MM.1S (cell line): ENCODE measurements around the gene TNFRSF13B.

ENCODE experiments used
- DNase-seq: peaks from one replicate; pipeline ENCODE4 v3.0.0-alpha.2; 2015
- H2AFZ ChIP-seq: fragments of 300-600 bp; sonication (generic); 2 replicates; pipeline ENCODE4 v1.6.0; 2016; ENCODE audit warnings: antibody characterized with exemption, low read length
- H3F3A ChIP-seq: fragments of 300-600 bp; sonication (generic); 2 replicates; pipeline ENCODE4 v1.6.1; 2016; ENCODE audit warnings: mild to moderate bottlenecking, antibody characterized with exemption, low read length, moderate library complexity, mixed read lengths; ENCODE audit not compliant: insufficient read depth
- H3K27ac ChIP-seq: fragments of 300-600 bp; sonication (generic); 2 replicates; pipeline ENCODE4 v1.5.1; 2016; ENCODE audit warnings: mild to moderate bottlenecking, low read length
- H3K27me3 ChIP-seq: fragments of 300-600 bp; sonication (generic); replicated peaks from 2 replicates; pipeline ENCODE4 v1.6.0; 2016; ENCODE audit warnings: low read length; ENCODE audit not compliant: insufficient read depth
- H3K36me3 ChIP-seq: fragments of 300-600 bp; sonication (generic); replicated peaks from 2 replicates; pipeline ENCODE4 v1.6.1; 2016; ENCODE audit warnings: mild to moderate bottlenecking, low read length, mixed read lengths; ENCODE audit not compliant: insufficient read depth
- H3K4me1 ChIP-seq: fragments of 300-600 bp; sonication (generic); 2 replicates; pipeline ENCODE4 v1.6.1; 2016; ENCODE audit warnings: low read length, mixed read lengths
- H3K4me2 ChIP-seq: fragments of 300-600 bp; sonication (generic); 2 replicates; pipeline ENCODE4 v1.6.0; 2016; ENCODE audit warnings: low read depth, low read length
- H3K4me3 ChIP-seq: fragments of 300-600 bp; sonication (generic); 2 replicates; pipeline ENCODE4 v1.5.1; 2016; ENCODE audit warnings: low read length, mixed read lengths
- H3K79me2 ChIP-seq: fragments of 300-600 bp; sonication (generic); 2 replicates; pipeline ENCODE4 v1.6.1; 2016; ENCODE audit warnings: mixed run types, low read length, mixed read lengths
- H3K9ac ChIP-seq: fragments of 300-600 bp; sonication (generic); 2 replicates; pipeline ENCODE4 v1.6.1; 2016; ENCODE audit warnings: low read length, mixed read lengths
- H3K9me2 ChIP-seq: fragments of 300-600 bp; sonication (generic); replicated peaks from 2 replicates; pipeline ENCODE4 v1.6.1; 2016; ENCODE audit warnings: mild to moderate bottlenecking, low read length, mixed read lengths; ENCODE audit not compliant: insufficient read depth
- H3K9me3 ChIP-seq: fragments of 300-600 bp; sonication (generic); replicated peaks from 2 replicates; pipeline ENCODE4 v1.6.1; 2016; ENCODE audit warnings: mild to moderate bottlenecking, low read length, mixed read lengths; ENCODE audit not compliant: insufficient read depth
- H4K20me1 ChIP-seq: fragments of 300-600 bp; sonication (generic); 2 replicates; pipeline ENCODE4 v1.6.1; 2016; ENCODE audit warnings: mild to moderate bottlenecking, low read length, moderate library complexity, mixed read lengths; ENCODE audit not compliant: insufficient read depth
- EZH2 ChIP-seq: fragments of 300-600 bp; sonication (generic); optimal IDR thresholded peaks from 2 replicates; pipeline ENCODE3; 2017; ENCODE audit warnings: low read depth, mild to moderate bottlenecking, antibody characterized with exemption, low read length, mixed read lengths
- EZH2phosphoT487 ChIP-seq: fragments of 300-600 bp; sonication (generic); IDR thresholded peaks from 2 replicates; pipeline ENCODE4 v1.6.1; 2018; ENCODE audit warnings: antibody characterized with exemption, low read length
- TF ChIP-seq, protein P1 (sequence below): fragments of 300-600 bp; sonication (generic); IDR thresholded peaks from 2 replicates; pipeline ENCODE4 v1.5.1; 2016; ENCODE audit warnings: antibody characterized with exemption, low read length, mixed read lengths

Gene TNFRSF13B

DNA sequence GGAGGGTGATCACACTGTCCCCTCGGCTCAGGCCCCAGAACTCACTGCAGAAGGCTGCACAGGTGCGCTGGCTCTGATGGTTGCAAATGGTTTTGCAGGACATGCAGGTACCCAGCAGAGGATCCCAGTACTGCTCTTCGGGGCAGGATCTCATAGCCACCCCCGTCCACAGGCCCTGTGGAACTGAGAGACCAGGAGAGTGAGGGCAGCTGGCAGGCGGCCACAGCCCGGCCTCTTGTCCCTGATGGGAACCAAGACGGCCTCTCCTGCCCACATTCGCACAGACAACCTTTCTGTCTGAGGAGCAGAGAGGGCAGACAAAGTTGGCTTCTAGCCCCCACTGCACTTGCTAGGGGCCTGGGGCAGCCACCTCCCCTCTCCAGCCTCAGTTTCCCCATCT lies 19.5 kb downstream of the TNFRSF13B start:
- no peak for DNase-seq
- Histone ChIP-seq H3K4me2 (no peak overlapping the region), H3F3A (peaks cover 53% of the 10 kb centered on the region), H3K36me3 (peaks cover 48% of the 10 kb centered on the region), H4K20me1 (peaks cover 20% of the 10 kb centered on the region), H2AFZ (no peak overlapping the region), H3K4me3 (no peak overlapping the region), H3K79me2 (peaks cover 94% of the 10 kb centered on the region), H3K9ac (no peak overlapping the region), H3K27ac (peak overlapping the region; percentile 12; the same call in 1 of the 2 replicates), H3K9me3 (no peaks in the 10 kb centered on the region), H3K27me3 (no peaks in the 10 kb centered on the region), H3K4me1 (peaks cover 82% of the 10 kb centered on the region), H3K9me2 (no peaks in the 10 kb centered on the region)
- TF ChIP-seq EZH2phosphoT487 (no peak), EZH2 (no peak)
- TF ChIP-seq, protein P1, sequence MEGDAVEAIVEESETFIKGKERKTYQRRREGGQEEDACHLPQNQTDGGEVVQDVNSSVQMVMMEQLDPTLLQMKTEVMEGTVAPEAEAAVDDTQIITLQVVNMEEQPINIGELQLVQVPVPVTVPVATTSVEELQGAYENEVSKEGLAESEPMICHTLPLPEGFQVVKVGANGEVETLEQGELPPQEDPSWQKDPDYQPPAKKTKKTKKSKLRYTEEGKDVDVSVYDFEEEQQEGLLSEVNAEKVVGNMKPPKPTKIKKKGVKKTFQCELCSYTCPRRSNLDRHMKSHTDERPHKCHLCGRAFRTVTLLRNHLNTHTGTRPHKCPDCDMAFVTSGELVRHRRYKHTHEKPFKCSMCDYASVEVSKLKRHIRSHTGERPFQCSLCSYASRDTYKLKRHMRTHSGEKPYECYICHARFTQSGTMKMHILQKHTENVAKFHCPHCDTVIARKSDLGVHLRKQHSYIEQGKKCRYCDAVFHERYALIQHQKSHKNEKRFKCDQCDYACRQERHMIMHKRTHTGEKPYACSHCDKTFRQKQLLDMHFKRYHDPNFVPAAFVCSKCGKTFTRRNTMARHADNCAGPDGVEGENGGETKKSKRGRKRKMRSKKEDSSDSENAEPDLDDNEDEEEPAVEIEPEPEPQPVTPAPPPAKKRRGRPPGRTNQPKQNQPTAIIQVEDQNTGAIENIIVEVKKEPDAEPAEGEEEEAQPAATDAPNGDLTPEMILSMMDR = no peak

DNA sequence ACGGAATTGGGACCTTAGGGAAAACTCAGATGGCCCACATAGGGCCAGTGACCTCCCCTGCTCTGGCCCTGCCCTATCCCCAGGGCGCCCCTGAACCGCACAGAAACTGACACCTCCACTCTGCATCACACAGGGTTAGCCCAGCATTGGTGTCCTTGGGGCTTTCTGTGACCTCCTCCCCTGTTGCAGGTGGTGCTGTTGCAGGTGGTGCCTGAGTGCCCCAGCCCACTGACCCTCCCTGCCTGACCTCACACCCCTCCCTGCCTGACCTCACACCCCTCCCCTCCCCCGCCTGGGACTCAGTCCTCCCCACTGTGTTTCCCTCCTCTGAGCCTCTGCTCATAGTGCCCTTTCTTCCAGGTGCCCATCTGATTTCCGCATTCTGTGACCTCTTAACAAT lies 21.4 kb downstream of the TNFRSF13B start:
- Histone ChIP-seq H3K9me2 (no peaks in the 10 kb centered on the region), H3K79me2 (peaks cover 93% of the 10 kb centered on the region), H3K27me3 (no peaks in the 10 kb centered on the region), H2AFZ (no peak overlapping the region), H3K27ac (peak overlapping the region; percentile 23; the same call in 1 of the 2 replicates), H3K4me2 (no peak overlapping the region), H4K20me1 (peaks cover 11% of the 10 kb centered on the region; the same call in 1 of the 2 replicates), H3K9me3 (no peaks in the 10 kb centered on the region), H3K4me3 (no peak overlapping the region), H3K4me1 (peaks cover 78% of the 10 kb centered on the region), H3K9ac (no peak overlapping the region), H3K36me3 (peaks cover 50% of the 10 kb centered on the region), H3F3A (peaks cover 56% of the 10 kb centered on the region)
- TF ChIP-seq EZH2 (no peak), EZH2phosphoT487 (no peak)
- TF ChIP-seq, protein P1 = no peak
- DNase-seq = peak; percentile 15

DNA sequence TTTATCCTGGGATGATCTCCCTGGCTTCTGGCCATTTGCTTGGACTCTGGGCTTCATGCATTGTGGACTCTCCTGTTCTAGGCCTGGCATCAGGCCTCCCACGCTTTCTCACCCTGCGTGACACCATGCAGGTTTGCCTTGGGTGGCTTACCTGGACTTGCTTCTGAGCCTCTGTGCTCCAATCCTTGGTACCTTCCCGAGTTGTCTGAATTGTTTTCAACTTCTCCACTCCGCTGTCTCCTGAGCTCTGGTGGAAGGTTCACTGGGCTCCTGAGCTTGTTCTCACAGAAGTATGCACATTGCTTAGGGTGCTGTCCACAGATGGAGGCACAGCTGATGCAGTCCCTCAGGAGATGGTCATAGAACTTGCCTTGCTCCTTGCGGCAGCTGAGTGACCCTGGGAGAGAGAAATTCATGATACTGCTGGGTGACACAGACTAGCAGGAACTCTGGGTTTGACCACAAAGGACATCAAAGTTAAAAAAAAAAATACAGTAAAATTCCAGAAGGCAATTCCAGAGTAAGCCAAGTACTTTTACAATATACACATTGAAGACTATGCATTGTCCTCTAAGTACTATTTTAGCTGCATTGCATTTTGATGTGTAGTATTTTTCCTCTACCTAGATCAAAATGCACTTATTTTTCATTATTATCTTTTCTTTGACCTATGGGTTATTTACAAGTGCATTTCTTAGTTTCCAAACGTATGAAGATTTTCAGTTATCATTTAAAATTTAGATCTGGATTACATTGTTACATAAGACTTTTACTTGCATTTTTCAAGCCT lies 23.1 kb downstream of the TNFRSF13B start:
- Histone ChIP-seq H3K4me1 (peaks cover 67% of the 10 kb centered on the region), H3F3A (peaks cover 56% of the 10 kb centered on the region), H3K79me2 (peaks cover 93% of the 10 kb centered on the region), H3K4me2 (peak overlapping the region; percentile 24), H3K36me3 (peaks cover 55% of the 10 kb centered on the region), H3K27me3 (no peaks in the 10 kb centered on the region), H3K9me2 (no peaks in the 10 kb centered on the region), H2AFZ (no peak overlapping the region), H3K9me3 (no peaks in the 10 kb centered on the region), H3K27ac (peak overlapping the region; percentile 81), H4K20me1 (peaks cover 2% of the 10 kb centered on the region; the same call in 1 of the 2 replicates), H3K4me3 (no peak overlapping the region), H3K9ac (peak overlapping the region; percentile 32; the same call in 1 of the 2 replicates)
- no peak for DNase-seq
- TF ChIP-seq EZH2 (no peak), EZH2phosphoT487 (no peak)
- TF ChIP-seq, protein P1 = no peak
